Astrocyte of the cerebellum (primary cell): Measurements from ENCODE around the gene PSMD11.

Experiments used
- DNase-seq: peaks from one replicate; pipeline ENCODE4 v3.0.0-alpha.2; 2011; ENCODE audit warnings: low read depth
- H3K4me3 ChIP-seq: 2 replicates; pipeline ENCODE4 v1.5.1; 2011; ENCODE audit warnings: mild to moderate bottlenecking, low read depth, low read length, moderate library complexity
- in situ Hi-C: cut with HindIII; loops from 2 replicates; pipeline ENCODE4 v1.10.0; 2017; ENCODE audit warnings: low sequenced_read_pairs
- TF ChIP-seq, protein P1 (sequence below): IDR thresholded peaks from 2 replicates; pipeline ENCODE4 v1.5.1; 2012; ENCODE audit warnings: low read length, low read depth, moderate library complexity, mild to moderate bottlenecking; ENCODE audit errors: missing control alignments

The PSMD11 gene

DNA sequence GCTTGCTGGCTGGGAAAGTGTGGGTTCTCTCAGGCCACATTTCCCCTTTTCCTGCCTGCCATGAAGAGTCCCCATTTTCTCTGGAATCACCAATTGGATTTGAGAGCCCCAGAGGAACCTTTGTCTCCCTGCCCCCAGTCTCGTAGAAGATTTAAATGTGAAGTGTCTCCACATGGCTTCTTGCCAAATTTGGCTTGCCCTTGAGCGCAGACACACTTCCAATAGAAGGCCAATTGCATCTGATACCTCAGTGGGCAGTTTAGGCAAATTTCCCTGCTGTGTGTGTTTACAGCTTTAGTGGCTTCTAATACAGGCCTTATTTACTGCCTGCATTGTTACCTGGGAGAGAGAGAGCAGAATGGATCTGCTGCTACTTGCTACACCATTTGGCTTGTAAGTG is 72.1 kb downstream of the PSMD11 start:
- in situ Hi-C loops, result no loop called here
- DNase-seq, result no peak
- H3K4me3 ChIP-seq, result no peak overlapping the region
- TF ChIP-seq, protein P1, sequence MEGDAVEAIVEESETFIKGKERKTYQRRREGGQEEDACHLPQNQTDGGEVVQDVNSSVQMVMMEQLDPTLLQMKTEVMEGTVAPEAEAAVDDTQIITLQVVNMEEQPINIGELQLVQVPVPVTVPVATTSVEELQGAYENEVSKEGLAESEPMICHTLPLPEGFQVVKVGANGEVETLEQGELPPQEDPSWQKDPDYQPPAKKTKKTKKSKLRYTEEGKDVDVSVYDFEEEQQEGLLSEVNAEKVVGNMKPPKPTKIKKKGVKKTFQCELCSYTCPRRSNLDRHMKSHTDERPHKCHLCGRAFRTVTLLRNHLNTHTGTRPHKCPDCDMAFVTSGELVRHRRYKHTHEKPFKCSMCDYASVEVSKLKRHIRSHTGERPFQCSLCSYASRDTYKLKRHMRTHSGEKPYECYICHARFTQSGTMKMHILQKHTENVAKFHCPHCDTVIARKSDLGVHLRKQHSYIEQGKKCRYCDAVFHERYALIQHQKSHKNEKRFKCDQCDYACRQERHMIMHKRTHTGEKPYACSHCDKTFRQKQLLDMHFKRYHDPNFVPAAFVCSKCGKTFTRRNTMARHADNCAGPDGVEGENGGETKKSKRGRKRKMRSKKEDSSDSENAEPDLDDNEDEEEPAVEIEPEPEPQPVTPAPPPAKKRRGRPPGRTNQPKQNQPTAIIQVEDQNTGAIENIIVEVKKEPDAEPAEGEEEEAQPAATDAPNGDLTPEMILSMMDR, result no peak

DNA sequence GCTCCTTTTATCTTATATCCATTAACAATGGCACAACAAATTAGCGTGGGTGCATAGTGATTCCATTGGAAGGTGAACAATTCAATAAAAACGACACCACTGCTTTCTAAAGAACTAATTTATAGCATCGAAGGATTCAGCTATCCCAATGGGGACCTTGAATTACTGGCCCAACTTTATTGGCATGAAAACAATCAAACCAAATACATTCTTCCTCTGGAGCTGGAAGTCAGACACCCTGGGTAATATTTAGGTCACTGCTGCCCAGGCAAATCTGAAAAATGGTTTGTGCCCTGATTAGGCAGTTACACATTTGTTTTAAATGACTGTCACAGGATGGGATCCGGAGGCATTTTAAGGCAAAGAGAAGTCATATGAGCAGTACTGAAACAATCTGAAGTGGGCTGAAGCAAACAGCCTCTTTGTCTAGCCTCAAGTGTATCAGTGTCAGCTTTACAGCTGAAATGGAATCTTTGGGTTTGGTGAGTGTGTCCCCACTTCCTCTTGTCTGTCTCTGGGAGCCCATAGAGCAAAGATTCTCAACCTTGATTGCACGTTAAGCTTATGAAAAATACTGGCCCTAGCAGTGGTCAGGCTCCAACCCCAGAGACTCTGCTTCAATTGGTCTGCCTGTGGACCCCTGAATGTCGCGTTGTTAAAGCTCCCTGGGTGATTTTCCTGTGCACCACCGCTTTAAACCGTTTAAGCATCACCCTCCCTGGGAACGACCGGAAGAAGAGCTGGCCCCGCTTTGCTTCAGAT is 72.8 kb downstream of the PSMD11 start:
- no peak overlapping the region for H3K4me3 ChIP-seq
- TF ChIP-seq, protein P1, result no peak
- DNase-seq, result no peak
- in situ Hi-C loops, result no loop called here

DNA sequence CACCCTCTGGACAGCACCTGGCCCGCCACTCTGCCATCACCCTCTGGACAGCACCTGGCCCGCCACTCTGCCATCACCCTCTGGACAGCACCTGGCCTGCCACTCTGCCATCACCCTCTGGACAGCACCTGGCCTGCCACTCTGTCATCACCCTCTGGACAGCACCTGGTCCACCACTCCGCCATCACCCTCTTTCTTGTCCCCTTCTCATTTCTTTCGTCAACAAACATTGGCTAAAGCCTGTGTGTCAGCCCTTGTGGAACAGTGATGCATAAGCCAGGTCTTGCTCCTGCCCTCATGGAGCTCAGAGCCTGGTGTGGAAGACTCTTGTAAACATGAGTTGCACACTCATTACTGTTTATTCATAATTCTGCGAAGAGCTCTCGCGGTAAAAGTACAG is 73.7 kb downstream of the PSMD11 start:
- DNase-seq, result no peak
- H3K4me3 ChIP-seq, result no peak overlapping the region
- in situ Hi-C loops, result no loop called here
- TF ChIP-seq, protein P1, result no peak

DNA sequence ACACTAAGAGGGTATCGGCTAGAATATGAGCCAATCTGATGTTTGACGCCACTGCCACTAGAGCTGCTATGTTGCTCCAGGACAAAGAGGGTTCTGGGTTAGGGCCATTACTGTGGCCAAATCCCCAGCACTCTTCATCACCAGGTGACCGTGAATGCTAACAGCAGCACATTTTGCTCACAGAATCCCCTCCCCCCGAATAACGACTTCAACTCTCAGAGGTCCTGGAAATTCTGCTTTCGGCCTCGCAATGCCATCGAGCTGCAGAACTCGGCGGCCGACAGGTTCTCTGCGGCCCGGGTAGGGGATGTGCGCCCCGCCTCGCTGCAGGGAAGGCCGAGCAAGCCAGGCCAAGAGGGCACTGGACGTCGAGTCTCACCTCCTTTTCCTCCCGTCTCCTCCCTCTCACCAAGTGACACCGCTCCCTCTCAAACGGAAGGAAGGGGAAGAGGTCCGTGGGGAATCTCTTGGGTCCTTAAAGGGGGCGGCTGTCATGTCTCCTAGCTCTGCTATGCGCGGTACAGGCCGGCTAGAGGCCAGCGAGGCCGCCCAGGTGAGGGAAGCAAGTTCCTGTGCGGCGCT is 74.4 kb downstream of the PSMD11 start:
- H3K4me3 ChIP-seq, result peak overlapping the region; percentile 39
- TF ChIP-seq, protein P1, result no peak
- in situ Hi-C loops, result no loop called here
- DNase-seq, result no peak

DNA sequence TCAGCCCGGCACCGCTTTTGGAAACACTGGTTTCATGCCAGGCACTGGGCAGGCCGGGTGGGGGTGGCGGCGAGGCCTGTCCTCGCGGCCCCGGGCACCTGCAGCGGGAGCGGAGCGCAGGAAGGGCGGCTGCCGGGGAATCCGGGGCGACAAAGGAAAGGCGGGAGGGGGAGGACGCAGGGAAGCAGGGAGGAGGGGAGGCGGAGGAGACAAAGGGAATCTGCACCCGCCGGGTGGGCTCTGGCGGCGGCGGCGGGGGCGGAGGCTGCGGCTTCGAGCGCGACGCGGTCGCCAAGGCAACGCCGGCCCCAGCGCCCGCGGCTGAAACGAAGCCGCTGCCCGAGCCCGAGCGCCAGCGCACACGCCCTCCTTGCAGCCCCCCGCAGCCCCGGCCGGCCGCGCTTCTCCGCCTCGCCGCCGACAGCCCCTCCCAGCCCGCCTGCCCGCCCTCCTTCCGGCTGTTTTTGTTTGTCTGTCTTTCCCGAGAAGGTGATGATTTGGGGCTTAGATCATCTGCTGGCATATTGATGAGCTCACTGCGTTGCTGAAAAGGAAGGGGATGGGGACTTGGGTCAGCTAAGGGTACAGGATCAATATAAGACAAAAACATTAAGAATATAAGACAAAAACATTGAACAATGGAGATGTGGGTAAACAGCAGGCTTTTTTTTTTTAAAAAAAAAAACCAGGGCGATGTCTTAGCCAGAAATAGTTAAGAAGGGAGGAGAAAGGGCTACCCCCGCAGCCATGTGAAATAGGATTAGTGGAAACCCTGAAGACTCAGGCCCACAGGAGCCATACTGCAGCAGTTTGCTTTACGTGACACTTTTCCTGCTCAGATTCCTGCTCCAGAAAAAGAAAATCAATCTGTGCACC is 75.2 kb downstream of the PSMD11 start:
- no peak for DNase-seq
- in situ Hi-C loops, result no loop called here
- H3K4me3 ChIP-seq, result peak overlapping the region; percentile 39
- TF ChIP-seq, protein P1, result no peak

DNA sequence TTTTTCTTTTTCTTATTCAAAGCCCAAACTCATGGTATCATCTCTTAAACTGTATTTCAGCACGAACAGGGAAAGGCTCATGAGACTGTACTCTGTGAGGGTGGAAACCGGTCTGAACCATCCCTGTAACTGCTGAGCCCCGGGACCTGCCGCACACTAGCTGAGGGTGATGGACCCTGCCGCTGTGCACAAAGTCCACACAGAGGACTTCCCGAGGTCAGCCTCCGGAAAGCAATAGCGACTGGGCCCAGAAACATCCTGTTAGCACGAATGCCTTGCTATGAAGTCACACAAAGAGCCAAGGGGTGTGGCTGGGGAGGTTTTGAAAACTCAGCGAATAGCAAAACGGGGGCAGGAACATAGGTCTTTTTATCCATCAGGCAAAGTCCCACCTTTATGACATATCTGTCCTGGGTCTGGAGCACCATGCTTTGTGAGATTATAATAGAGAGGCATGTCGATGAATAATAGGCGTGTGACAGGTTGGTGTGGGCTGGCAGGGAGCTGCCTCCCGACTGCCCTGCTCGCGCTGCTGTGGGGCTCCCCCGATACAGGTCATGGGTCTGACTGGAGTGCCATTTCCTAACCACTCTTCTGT is 75.9 kb downstream of the PSMD11 start:
- in situ Hi-C loops, result no loop called here
- no peak overlapping the region for H3K4me3 ChIP-seq
- TF ChIP-seq, protein P1, result no peak
- no peak for DNase-seq
